ENCODE measurements around the gene SPCS2. TPM values are rescaled to one million over a fixed set of nuclear protein-coding genes. Genes with fewer than 3 reads are reported as not detected.

Gene SPCS2
- total RNA-seq, 1 donor from 2014 or later = 194 TPM

DNA sequence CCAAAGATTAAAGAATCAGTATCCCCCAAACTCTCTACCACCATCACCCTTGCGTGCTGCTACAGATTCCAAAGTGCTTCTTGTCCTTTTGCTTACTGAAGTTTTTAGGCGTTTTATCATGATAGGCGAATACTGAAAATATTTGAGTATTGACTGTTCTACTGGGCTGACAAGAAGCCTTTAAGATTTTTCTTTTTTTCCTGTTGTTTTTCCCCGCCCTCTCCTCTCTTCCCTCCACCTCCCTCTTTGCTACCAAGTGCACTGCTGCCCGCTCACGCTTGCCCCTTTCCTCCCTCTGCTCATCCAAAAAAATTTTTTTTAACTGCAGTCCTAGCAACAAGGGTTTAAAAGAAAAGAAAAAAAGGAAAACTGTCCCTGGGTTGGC, 679 bp downstream of the SPCS2 start:
- DNase-seq (ENCODE audit: low spot score, unreplicated experiment) = no peak
- peaks cover 6% of the 10 kb centered on the region for H3K36me3 Mint-ChIP-seq (ENCODE audit: insufficient read depth)
- H3K9me3 Mint-ChIP-seq (ENCODE audit: low read depth) = no peaks in the 10 kb centered on the region
- no peak for TF ChIP-seq CTCF (IDR thresholded peaks at IDR 0.05; ENCODE audit: unreplicated experiment)
- no peaks in the 10 kb centered on the region for H3K27me3 Mint-ChIP-seq
- peaks cover 21% of the 10 kb centered on the region for H3K4me1 Mint-ChIP-seq (ENCODE audit: low read depth)
- H3K4me3 Mint-ChIP-seq (ENCODE audit: low read depth) = peak overlapping the region; percentile 95
- H3K27ac Mint-ChIP-seq = peak overlapping the region; percentile 98

DNA sequence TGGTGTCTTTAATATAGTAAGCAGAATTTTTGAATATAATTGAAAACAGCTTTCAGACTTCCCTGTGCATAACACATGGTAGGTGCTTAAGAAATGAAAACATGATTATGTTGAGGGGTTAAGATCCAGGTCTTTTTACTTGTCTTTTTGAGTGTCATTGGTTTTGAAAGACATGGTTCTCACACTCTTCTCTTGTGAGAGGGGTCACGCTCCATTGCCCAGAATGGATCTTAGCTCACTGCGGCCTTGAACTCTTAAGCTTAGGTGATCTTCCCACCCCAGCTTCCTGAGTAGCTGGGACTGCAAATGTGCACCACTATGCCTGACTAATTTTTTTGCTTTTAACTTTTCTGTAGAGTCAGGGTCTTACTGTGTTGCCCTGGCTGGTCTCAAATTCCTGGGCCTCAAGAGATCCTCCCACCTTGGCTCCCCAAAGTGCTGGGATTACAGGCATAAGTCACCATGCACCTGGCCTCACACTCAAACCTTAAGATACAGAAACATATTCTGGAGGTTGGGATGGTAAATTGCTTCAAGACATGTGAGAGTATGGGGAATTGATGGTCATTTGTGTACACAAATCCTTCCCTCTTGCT, 1.4 kb downstream of the SPCS2 start:
- Mint-ChIP-seq H3K27me3 (no peaks in the 10 kb centered on the region), H3K36me3 (ENCODE audit: insufficient read depth) (peaks cover 7% of the 10 kb centered on the region)

GRCh38 chr11:74951226-74951625, 2.2 kb downstream of the SPCS2 start:
- H3K36me3 Mint-ChIP-seq (ENCODE audit: insufficient read depth) = peaks cover 7% of the 10 kb centered on the region
- H3K4me3 Mint-ChIP-seq (ENCODE audit: low read depth) = peak overlapping the region; percentile 95
- DNase-seq (ENCODE audit: low spot score, unreplicated experiment) = no peak
- no peaks in the 10 kb centered on the region for H3K27me3 Mint-ChIP-seq
- no peak overlapping the region for H3K27ac Mint-ChIP-seq
- TF ChIP-seq CTCF (IDR thresholded peaks at IDR 0.05; ENCODE audit: unreplicated experiment) = no peak
- H3K9me3 Mint-ChIP-seq (ENCODE audit: low read depth) = no peaks in the 10 kb centered on the region
- H3K4me1 Mint-ChIP-seq (ENCODE audit: low read depth) = peaks cover 21% of the 10 kb centered on the region

More for the DNA sequence above, 1.4 kb downstream of the SPCS2 start:
- Mint-ChIP-seq H3K9me3 (ENCODE audit: low read depth) (no peaks in the 10 kb centered on the region), H3K4me3 (ENCODE audit: low read depth) (peak overlapping the region; percentile 95), H3K27ac (peak overlapping the region; percentile 98), H3K4me1 (ENCODE audit: low read depth) (peaks cover 21% of the 10 kb centered on the region)
- DNase-seq (ENCODE audit: low spot score, unreplicated experiment) = no peak
- no peak for TF ChIP-seq CTCF (IDR thresholded peaks at IDR 0.05; ENCODE audit: unreplicated experiment)

DNA sequence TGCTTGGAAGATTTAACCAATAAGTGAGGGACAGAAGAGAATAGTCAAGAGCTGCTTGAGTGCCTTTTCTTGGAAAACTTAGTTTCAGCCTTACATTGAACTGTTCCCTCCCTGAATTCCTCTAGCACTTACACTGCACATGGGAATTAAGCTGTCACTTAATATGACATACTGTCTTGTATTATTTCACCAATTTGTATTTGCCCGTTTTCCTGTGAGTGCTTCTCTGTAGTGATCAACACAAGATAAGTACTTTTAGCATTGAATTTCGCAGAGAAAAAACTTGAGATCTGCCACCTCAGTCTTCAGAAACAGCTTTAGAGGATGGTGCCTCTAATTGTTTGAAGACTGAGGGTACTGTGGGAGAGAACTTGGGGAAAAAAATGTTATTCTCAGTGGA, 3.7 kb downstream of the SPCS2 start:
- H3K9me3 Mint-ChIP-seq (ENCODE audit: low read depth) = no peaks in the 10 kb centered on the region
- H3K36me3 Mint-ChIP-seq (ENCODE audit: insufficient read depth) = peaks cover 9% of the 10 kb centered on the region
- TF ChIP-seq CTCF (IDR thresholded peaks at IDR 0.05; ENCODE audit: unreplicated experiment) = no peak
- H3K27me3 Mint-ChIP-seq = no peaks in the 10 kb centered on the region
- no peak overlapping the region for H3K27ac Mint-ChIP-seq
- H3K4me1 Mint-ChIP-seq (ENCODE audit: low read depth) = peaks cover 21% of the 10 kb centered on the region
- H3K4me3 Mint-ChIP-seq (ENCODE audit: low read depth) = no peak overlapping the region
- DNase-seq (ENCODE audit: low spot score, unreplicated experiment) = no peak

- Mint-ChIP-seq H3K9me3 (ENCODE audit: low read depth) (no peaks in the 10 kb centered on the region), H3K27ac (no peak overlapping the region), H3K4me1 (ENCODE audit: low read depth) (peaks cover 19% of the 10 kb centered on the region), H3K4me3 (ENCODE audit: low read depth) (no peak overlapping the region), H3K27me3 (no peaks in the 10 kb centered on the region), H3K36me3 (ENCODE audit: insufficient read depth) (peaks cover 9% of the 10 kb centered on the region)
- DNase-seq (ENCODE audit: low spot score, unreplicated experiment) = no peak
- TF ChIP-seq CTCF (IDR thresholded peaks at IDR 0.05; ENCODE audit: unreplicated experiment) = no peak
Observed at GRCh38 chr11:74953451-74953850, 4.4 kb downstream of the SPCS2 start.

All from progenitor cell of endocrine pancreas (in vitro differentiated cells).